PC-9 (cell line): ENCODE results near the gene GPR152.

Experiments
- EZH2 ChIP-seq: fragments of 200-600 bp; sonication (generic); IDR thresholded peaks from 2 replicates; pipeline ENCODE4 v1.8.0; 2017; ENCODE audit warnings: antibody characterized with exemption, low read depth
- TF ChIP-seq, protein P1 (sequence below): fragments of 200-600 bp; sonication (generic); conservative IDR thresholded peaks from 2 replicates; pipeline ENCODE4 v1.6.1; 2017; ENCODE audit warnings: mixed run types, antibody characterized with exemption, mild to moderate bottlenecking, moderate library complexity

DNA sequence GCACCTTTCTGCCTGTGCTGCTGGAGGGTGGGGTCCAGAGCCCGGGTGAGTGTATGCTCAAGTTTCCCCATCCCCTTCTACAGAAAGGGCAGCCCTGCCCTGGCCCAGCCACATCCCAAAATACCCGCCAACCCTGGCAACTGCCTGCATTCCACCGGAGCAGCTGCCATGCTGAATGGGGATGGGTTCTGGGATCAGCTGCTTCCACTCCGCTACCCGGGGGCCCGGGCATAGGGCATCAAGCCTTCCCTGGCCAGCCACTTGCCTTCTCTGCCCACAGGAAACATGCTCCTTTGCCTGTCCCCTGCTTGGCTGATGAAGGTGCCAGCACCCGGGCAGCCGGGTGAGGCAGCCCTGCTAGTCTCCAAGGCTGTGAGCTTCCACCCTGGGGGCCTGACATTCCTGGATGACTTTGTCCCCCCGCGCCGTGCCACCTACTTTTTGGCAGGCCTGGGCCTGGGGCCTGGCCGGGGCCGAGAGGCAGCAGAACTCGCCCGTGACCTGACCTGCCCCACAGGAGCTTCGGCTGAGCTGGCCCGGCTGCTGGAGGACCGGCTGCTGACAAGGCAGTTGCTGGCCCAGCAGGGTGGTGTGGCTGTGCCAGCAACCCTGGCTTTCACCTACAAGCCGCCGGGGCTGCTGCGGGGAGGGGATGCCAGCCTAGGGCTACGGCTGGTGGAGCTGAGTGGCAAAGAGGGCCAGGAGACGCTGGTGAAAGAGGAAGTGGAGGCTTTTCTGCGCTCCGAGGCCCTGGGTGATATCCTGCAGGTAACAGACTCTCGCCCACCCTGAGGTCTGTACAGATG lies 33.9 kb downstream of the GPR152 start:
- TF ChIP-seq, protein P1, sequence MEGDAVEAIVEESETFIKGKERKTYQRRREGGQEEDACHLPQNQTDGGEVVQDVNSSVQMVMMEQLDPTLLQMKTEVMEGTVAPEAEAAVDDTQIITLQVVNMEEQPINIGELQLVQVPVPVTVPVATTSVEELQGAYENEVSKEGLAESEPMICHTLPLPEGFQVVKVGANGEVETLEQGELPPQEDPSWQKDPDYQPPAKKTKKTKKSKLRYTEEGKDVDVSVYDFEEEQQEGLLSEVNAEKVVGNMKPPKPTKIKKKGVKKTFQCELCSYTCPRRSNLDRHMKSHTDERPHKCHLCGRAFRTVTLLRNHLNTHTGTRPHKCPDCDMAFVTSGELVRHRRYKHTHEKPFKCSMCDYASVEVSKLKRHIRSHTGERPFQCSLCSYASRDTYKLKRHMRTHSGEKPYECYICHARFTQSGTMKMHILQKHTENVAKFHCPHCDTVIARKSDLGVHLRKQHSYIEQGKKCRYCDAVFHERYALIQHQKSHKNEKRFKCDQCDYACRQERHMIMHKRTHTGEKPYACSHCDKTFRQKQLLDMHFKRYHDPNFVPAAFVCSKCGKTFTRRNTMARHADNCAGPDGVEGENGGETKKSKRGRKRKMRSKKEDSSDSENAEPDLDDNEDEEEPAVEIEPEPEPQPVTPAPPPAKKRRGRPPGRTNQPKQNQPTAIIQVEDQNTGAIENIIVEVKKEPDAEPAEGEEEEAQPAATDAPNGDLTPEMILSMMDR, result no peak
- no peak for TF ChIP-seq EZH2
